SK-N-SH treated with all-trans-retinoic acid at 6 μM for 48 hours (cell line): ENCODE measurements around the gene PIP4K2B.

ENCODE experiments used
- ATAC-seq: fragments of 200-7000 bp; cut with Tn5 transposase; 3 replicates; pipeline ENCODE4 v1.9.1; 2020; ENCODE audit warnings: mild to moderate bottlenecking, moderate library complexity
- ARNTL ChIP-seq: fragments of 450-650 bp; formaldehyde crosslinking; IDR thresholded peaks from 2 replicates; pipeline ENCODE4 v1.5.0; 2020; ENCODE audit warnings: low read depth, mild to moderate bottlenecking, moderate library complexity, borderline replicate concordance
- BACH2 ChIP-seq: fragments of 250-450 bp; sonication (Bioruptor Pico); IDR thresholded peaks from 2 replicates; pipeline ENCODE4 v1.9.0; 2021; ENCODE audit warnings: mild to moderate bottlenecking, borderline replicate concordance
- CSDC2 ChIP-seq: fragments of 250-450 bp; sonication (Bioruptor Pico); IDR thresholded peaks from 2 replicates; pipeline ENCODE4 v1.5.0; 2020; ENCODE audit warnings: mild to moderate bottlenecking, moderate library complexity
- CSRNP3 ChIP-seq: fragments of 250-450 bp; sonication (Bioruptor Pico); IDR thresholded peaks from 2 replicates; pipeline ENCODE4 v1.5.1; 2021; ENCODE audit warnings: mild to moderate bottlenecking, moderate library complexity
- ESRRG ChIP-seq: fragments of 250-450 bp; sonication (Bioruptor Pico); IDR thresholded peaks from 2 replicates; pipeline ENCODE4 v1.6.1; 2021; ENCODE audit warnings: mild to moderate bottlenecking
- ISL1 ChIP-seq: fragments of 250-450 bp; sonication (Bioruptor Pico); IDR thresholded peaks from 2 replicates; pipeline ENCODE4 v2.1.2; 2022; ENCODE audit warnings: mild to moderate bottlenecking, moderate library complexity
- PATZ1 ChIP-seq: fragments of 250-450 bp; sonication (Bioruptor Pico); IDR thresholded peaks from 2 replicates; pipeline ENCODE4 v1.8.0; 2020; ENCODE audit warnings: mild to moderate bottlenecking, moderate library complexity, borderline replicate concordance
- POU6F1 ChIP-seq: fragments of 250-450 bp; sonication (Bioruptor Pico); IDR thresholded peaks from 2 replicates; pipeline ENCODE4 v1.8.0; 2021; ENCODE audit warnings: low read depth, mild to moderate bottlenecking, moderate library complexity, borderline replicate concordance
- PPARA ChIP-seq: fragments of 250-450 bp; sonication (Bioruptor Pico); IDR thresholded peaks from 2 replicates; pipeline ENCODE4 v1.5.0; 2020; ENCODE audit warnings: mild to moderate bottlenecking, borderline replicate concordance
- RARB ChIP-seq: fragments of 250-450 bp; sonication (Bioruptor Pico); IDR thresholded peaks from 2 replicates; pipeline ENCODE4 v1.8.0; 2021; ENCODE audit warnings: mild to moderate bottlenecking, moderate library complexity
- SNAI2 ChIP-seq: fragments of 250-450 bp; sonication (Bioruptor Pico); IDR thresholded peaks from 2 replicates; pipeline ENCODE4 v1.5.0; 2020; ENCODE audit warnings: mild to moderate bottlenecking, moderate library complexity
- TCF4 ChIP-seq: fragments of 250-450 bp; sonication (Bioruptor Pico); IDR thresholded peaks from 2 replicates; pipeline ENCODE4 v1.8.0; 2021; ENCODE audit warnings: mild to moderate bottlenecking, moderate library complexity, borderline replicate concordance
- TOX ChIP-seq: fragments of 250-450 bp; sonication (Bioruptor Pico); IDR thresholded peaks from 2 replicates; pipeline ENCODE4 v1.8.0; 2021; ENCODE audit warnings: mild to moderate bottlenecking, moderate library complexity, borderline replicate concordance
- TSHZ2 ChIP-seq: fragments of 250-450 bp; sonication (Bioruptor Pico); IDR thresholded peaks from 2 replicates; pipeline ENCODE4 v1.5.0; 2020; ENCODE audit warnings: mild to moderate bottlenecking, moderate library complexity
- ZC3H10 ChIP-seq: fragments of 250-450 bp; sonication (Bioruptor Pico); IDR thresholded peaks from 2 replicates; pipeline ENCODE4 v1.5.1; 2021; ENCODE audit warnings: mild to moderate bottlenecking, moderate library complexity
- ZFP3 ChIP-seq: fragments of 250-450 bp; sonication (Bioruptor Pico); IDR thresholded peaks from 2 replicates; pipeline ENCODE4 v1.5.0; 2020; ENCODE audit warnings: mild to moderate bottlenecking, moderate library complexity
- ZFP30 ChIP-seq: fragments of 450-650 bp; formaldehyde crosslinking; IDR thresholded peaks from 2 replicates; pipeline ENCODE4 v1.5.0; 2022; ENCODE audit warnings: mild to moderate bottlenecking, moderate library complexity
- ZNF565 ChIP-seq: fragments of 450-650 bp; formaldehyde crosslinking; conservative IDR thresholded peaks from 2 replicates; pipeline ENCODE4 v1.5.0; 2020; ENCODE audit warnings: low read depth, mild to moderate bottlenecking, moderate library complexity
- ZNF70 ChIP-seq: fragments of 450-650 bp; formaldehyde crosslinking; IDR thresholded peaks from 2 replicates; pipeline ENCODE4 v1.5.0; 2020; ENCODE audit warnings: mild to moderate bottlenecking, moderate library complexity
- ZNF8 ChIP-seq: fragments of 450-650 bp; formaldehyde crosslinking; IDR thresholded peaks from 2 replicates; pipeline ENCODE4 v1.5.0; 2020; ENCODE audit warnings: mild to moderate bottlenecking, moderate library complexity

PIP4K2B gene

GRCh38 chr17:38733282-38733981, 65.9 kb downstream of the PIP4K2B start:
- TF ChIP-seq ISL1 (CRISPR knock-in tag) (no peak), ESRRG (CRISPR knock-in tag) (no peak), RARB (CRISPR knock-in tag) (no peak), BACH2 (CRISPR knock-in tag) (no peak), ZFP3 (CRISPR knock-in tag) (no peak), ZFP30 (CRISPR knock-in tag) (no peak), SNAI2 (CRISPR knock-in tag) (no peak), ZNF8 (CRISPR knock-in tag) (no peak), CSDC2 (CRISPR knock-in tag) (no peak), ZC3H10 (CRISPR knock-in tag) (no peak), CSRNP3 (CRISPR knock-in tag) (no peak), ZNF70 (CRISPR knock-in tag) (no peak), TOX (CRISPR knock-in tag) (no peak), PATZ1 (CRISPR knock-in tag) (no peak)
- no peak for ATAC-seq

- TF ChIP-seq ARNTL (CRISPR knock-in tag) (no peak), TCF4 (CRISPR knock-in tag) (no peak), CSDC2 (CRISPR knock-in tag) (no peak), BACH2 (CRISPR knock-in tag) (no peak), PATZ1 (CRISPR knock-in tag) (no peak), ZNF70 (CRISPR knock-in tag) (no peak), PPARA (CRISPR knock-in tag) (no peak), POU6F1 (no peak), TSHZ2 (CRISPR knock-in tag) (no peak), ZNF565 (CRISPR knock-in tag) (no peak)
- ATAC-seq, result no peak
These were observed 66.7 kb downstream of the PIP4K2B start for GRCh38 chr17:38732376-38733281.
